Left colon (tissue), 2 donors: ENCODE measurements around the gene MST1R. TPM values are rescaled to one million over a fixed set of nuclear protein-coding genes. Genes with fewer than 3 reads are reported as not detected.
"Not testable (repeated sequence)": the region's sequence is repeated elsewhere in the genome, so short reads cannot be mapped to it uniquely, and the experiment has no call there.

ENCODE experiments used
- ATAC-seq: fragments of 200-7000 bp; cut with Tn5 transposase; one replicate; pipeline ENCODE4 v1.9.1; 2020; ENCODE audit warnings: mild to moderate bottlenecking, moderate library complexity
- DNase-seq, 2 donors: peaks; one replicate each; pipeline ENCODE4 v3.0.0-alpha.2; 2020
- intact Hi-C, 2 donors: fragments of 100-400 bp; cut with DNase I in 1 of 2; cut with micrococcal nuclease in 1 of 2; formaldehyde crosslinking; loops; one replicate each; pipeline versions ENCODE4 v1.11.2 to v1.14.0; 2022; cut with DNase I, micrococcal nuclease
- long read RNA-seq: library from polyadenylated mRNA; unstranded; transcript quantifications from one replicate; pipeline ENCODE4 v2.0.0, GENCODE V29; 2021
- total RNA-seq, 2 donors: library from RNA; stranded (reverse); fragmentation: NEBNext Ultra II Directional; extraction: Animal tissue kit (Norgen Biotek cat#: 25700); gene quantifications; one replicate each; pipeline ENCODE4 v1.2.1, GENCODE V29; 2021
- donor health status: DM: no; HTN: no; CAD: no.
- donor health status: DM: yes; HTN: yes; CAD: no.

MST1R gene
- 100 to 1,000 TPM; 124 to 145 TPM for total RNA-seq
- long read RNA-seq, full-length matches to known transcripts, result 9 of 96 reads
- long read RNA-seq, partial matches to known transcripts, result 48 of 96 reads
- long read RNA-seq, other reads (novel, unspliced or antisense), result 39 of 96 reads

DNA sequence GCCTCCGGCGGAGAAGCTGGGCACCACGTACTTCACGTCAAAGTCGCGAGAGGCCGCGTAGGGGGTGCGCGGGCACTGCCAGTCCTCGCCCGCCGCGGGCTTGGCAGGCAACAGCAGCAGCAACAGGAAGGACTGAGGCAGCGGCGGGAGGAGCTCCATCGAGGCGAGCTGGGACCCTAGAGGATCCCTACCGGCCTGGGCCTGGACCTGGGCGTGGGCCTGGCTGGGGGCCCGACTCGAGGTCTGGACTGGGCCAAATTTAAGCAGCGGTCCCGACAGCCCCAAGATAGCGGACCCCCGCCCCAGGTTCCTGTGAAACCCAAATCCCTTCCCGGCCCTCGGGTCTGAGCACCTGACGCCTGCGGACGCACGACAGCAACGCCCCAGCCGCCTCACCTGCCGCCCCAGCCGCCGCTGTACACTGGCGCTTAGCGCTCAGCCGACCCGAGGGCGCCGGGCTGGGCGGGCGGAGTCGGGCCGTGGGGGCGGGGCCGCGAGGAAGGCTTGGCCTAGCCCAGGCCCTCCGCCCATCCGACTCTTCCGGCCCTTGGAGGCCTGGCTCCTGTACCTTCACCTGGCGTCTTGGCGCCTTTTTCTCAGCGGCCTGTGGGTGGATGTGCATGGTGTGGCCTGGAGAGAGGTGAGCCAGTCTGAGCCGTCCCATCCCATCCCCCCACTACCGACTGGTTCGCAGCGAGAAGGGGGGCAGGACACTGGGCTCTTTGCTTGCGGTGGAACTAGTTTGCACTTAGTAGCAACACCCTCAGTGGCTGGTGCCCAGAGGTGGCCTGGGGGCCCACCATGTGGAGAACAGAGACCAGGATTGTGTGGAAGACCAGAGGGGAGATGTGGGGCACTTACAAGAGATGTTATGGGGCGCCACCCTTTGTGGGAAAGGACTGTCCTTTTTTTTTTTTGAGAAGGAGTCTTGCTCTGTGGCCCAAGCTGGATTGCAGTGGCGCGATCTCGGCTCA is at the start of gene MST1R:
TSS of gene MST1R (minus strand) at position 423 of the 974 bp plus-strand sequence. CDS start at position 159, 264 bp downstream.
- DNase-seq (peak; percentile 94 to 95), ATAC-seq (peak; percentile 72)
- intact Hi-C loops, result loop anchor here in 1 of 2 donors (10.0 kb wide), 1 partner anchor 99 kb away; the partner anchor contains the start of gene INKA1

DNA sequence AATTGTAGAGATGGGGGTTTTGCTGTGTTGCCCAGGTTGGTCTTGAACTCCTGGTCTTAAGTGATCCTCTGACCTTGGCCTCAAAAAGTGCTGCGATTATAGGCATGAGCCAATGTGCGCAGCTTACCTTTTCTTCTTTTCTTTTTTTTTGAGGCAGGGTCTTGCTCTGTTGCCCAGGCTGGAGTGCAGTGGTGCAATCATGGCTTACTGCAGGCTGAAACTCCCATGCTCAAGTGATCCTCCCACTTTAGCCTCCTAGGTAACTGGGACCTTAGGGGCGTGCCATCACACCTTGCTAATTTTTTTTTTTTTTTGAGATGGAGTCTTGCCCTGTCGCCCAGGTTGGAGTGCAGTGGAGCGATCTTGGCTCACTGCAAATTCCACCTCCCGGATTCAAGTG is 49.3 kb upstream of the MST1R start:
- ATAC-seq (no peak), DNase-seq (no peak)
- intact Hi-C loops, result no loop called here

DNA sequence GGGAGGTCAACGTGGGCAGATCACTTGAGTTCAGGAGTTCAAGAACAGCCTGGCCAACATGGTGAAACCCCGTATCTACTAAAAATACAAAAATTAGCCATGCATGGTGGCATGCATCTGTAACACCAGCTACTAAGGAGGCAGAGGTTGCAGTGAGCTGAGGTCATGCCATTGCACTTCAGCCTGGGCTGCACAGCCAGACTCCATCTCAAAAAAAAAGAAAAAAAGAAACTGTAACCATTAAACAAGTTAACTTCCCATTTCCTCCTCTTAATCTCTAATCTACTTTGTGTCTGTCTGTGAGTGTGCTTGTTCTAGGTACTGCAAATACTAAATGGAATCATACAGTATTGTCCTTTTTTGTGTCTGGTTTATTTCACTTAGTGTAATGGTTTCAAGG is 39.0 kb upstream of the MST1R start:
- no peak for DNase-seq
- intact Hi-C loops, result no loop called here
- no peak for ATAC-seq

DNA sequence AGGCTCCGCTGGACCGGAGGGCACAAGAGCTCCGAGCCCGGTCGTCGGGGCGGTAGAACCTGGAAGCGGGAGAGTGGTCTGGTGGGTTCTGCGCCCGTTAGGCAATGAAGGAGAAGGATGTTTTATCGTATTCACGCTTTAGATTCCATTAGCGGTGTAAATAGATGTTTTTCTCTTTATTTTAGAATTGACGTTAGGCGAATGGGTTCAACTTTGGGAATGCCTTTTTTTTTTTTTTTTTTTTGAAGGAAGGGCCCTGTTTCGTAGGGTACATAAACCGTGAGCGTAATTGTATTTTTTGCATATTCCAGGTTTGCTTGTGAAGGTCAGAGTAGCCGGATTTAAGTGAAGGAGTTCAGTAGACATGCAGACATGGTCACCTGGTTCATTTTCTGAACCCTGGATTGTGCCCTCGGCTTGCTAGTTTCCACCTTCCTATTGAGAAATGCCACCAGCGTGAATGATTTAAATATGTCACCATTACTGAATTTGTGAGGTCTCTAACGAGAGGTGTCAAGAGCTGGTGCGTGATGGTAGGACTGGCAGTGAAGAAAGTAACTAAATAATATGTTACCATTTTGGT is 37.1 kb upstream of the MST1R start:
- ATAC-seq (no peak), DNase-seq (no peak)
- intact Hi-C loops, result no loop called here

DNA sequence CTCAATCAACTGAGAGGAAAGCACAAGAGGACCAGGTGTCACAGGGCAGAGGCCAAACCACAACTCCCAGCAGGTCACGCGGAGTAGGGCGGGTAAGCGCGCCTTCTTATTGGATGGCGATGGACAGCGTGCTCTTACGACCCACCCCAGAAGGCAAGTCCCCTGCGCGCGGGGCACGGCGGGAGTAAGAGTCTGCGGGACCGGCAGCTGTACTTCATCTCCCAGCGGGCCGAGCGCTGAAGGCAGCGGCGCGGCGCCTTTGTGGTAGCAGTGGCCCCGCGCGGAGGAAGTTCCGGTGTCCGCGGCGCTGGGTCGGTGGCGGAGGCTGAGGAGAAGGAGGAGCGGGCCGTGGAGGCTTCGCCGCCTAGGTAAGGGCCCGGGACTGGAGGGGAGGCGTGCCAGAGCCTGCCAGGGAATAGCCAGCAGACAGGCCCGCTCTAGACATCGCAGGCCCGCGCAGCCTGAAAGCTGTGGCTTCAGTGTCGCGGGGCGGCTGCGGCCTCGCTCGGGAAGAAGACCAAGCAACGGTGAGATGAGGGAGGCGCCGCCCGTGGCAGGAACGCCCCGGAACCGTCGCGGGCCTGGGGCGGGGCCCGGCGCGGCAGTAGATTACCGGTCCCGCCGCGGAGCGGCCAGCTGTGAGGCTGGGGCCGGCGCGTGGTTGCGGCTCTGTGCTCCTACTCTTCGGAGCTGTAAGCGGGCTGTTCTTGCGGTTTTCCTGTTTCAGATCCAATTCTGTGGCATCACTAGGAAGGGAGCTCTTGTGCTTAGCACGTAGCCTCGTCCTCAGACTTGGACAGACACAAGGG is 36.4 kb upstream of the MST1R start, which contains the start of gene RBM6:
TSS of gene RBM6 (plus strand) at position 293 of the 809 bp plus-strand sequence. CDS start 22,492 bp downstream, outside the sequence.
- intact Hi-C loops, result no loop called here
- peak; percentile 96 for ATAC-seq
- peak; percentile 97 to 98 for DNase-seq

DNA sequence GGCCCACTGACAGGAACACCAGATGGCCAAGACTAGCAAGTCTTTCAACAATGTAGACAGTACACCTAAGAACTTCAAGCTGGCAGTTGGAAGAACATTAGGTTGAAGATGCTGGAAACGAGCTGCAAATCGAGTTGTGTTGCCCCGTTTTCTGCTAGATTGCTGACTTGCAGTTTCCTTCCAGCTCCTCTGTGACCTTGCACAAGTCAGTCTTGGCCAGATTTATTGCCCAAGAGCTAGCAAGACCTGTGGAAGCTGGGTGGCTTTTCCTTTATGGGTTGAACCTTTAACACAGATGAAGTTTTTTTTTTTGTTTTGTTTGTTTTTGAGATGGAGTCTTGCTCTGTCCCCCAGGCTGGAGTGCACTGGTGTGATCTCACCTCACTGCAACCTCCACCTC is 33.4 kb upstream of the MST1R start:
- ATAC-seq, result no peak
- intact Hi-C loops, result no loop called here
- DNase-seq, result no peak

DNA sequence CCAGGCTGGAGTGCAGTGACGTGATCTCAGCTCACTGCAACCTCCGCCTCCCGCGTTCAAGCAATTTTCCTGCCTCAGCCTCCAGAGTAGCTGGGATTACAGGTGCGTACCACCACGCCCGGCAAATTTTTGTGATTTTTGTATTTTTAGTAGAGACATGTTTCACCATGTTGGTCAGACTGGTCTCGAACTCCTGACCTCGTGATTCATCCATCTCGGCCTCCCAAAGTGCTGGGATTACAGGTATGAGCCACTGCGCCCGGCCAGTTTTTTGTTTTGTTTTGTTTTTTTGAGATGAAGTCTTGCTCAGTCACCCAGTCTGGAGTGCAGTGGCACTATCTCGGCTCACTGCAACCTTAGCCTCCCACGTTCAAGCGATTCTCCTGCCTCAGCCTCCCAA is 28.6 kb upstream of the MST1R start:
- ATAC-seq, intact Hi-C loops, DNase-seq: not testable (repeated sequence)

DNA sequence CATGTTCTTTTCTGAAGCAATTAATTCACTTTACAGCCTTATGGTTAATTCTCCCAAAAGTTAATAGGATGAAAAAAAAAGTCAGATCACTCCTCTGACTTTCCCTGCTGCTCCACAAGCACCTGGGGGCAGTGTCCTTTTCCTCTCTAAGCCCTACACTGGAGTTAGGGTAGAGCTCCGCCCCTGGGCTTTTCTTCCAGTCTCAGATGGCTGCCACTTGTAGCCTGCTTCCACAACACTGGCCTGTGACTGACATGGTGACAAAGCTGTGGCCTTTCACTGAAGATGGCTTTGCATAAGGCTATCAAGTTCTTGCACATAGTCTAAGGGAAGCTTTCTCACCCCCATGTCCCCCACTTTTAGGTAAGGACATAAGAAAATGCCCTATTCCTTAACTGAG is 27.2 kb upstream of the MST1R start:
- intact Hi-C loops, result no loop called here
- ATAC-seq (peak; percentile 17), DNase-seq (peak; percentile 37 to 43)

DNA sequence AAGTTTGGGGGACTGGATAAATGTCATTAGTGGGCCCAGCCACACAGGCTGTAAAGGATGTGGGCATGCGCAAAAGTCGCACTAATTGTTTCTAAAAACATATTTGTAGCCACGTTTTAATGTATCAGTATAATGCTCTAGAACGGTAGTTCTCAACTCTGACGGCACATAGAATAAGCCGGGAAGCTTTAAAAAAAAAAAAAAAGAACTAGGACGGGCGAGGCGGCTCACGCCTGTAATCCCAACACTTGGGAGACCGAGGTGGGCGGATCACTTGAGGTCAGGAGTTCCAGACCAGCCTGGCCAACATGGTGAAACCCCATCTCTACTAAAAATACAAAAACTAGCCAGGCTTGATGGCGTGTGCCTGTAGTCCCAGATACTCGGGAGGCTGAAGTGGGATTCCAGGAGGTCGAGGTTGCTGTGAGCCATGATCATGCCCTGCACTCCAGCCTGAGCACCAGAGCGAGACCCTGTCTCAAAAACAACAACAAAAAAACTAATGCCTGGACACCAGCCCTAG is 26.6 kb upstream of the MST1R start:
- ATAC-seq (peak; percentile 36), DNase-seq (no peak)
- intact Hi-C loops, result no loop called here

DNA sequence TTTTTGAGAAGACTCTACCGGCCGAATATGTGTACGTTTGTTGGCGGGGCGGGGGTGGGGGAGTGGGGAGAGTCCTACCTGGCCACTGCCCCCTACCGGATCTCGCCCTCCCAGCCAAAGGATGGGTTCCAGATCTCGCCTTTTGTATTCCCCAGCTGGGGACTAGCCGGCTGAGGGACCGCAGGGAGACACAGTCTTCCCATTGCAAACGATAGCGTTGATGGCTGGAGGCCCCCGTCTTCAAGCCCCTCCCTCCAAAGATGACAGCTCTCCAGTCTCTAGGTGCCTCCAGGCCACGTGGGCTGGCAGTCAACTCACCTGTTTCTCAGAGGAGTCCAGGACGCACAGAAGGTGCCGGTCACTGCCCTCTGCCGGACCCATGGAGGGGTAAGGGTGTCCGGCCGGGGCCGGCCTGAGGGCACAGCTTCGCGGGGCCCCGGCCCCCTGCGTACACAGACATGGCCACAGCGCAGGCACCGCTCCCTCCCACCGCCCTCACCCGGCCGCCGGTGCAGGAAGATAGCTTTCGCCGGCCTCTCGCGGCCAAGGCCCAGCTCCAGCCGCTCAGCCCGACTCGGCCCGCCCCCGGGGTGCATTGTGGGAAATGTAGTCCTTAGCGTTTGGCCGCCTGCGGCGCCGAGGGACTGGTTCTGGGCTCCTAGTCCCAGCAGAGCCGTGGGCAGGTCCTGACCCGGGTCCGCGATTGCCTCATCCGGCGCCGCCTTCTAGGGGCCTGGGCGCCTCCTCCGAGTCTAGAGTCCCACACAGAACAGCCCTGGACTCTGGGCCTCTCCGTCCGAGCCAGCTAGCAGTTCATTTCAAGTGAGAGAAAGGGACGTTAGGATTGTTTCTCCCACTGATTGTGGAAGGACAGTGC is 25.9 kb upstream of the MST1R start, which contains the start of gene MON1A:
TSS of gene MON1A (minus strand) at position 521 of the 877 bp plus-strand sequence. CDS start 16,465 bp downstream, outside the sequence.
- peak; percentile 93 for ATAC-seq
- peak; percentile 96 to 97 for DNase-seq
- intact Hi-C loops, result no loop called here

DNA sequence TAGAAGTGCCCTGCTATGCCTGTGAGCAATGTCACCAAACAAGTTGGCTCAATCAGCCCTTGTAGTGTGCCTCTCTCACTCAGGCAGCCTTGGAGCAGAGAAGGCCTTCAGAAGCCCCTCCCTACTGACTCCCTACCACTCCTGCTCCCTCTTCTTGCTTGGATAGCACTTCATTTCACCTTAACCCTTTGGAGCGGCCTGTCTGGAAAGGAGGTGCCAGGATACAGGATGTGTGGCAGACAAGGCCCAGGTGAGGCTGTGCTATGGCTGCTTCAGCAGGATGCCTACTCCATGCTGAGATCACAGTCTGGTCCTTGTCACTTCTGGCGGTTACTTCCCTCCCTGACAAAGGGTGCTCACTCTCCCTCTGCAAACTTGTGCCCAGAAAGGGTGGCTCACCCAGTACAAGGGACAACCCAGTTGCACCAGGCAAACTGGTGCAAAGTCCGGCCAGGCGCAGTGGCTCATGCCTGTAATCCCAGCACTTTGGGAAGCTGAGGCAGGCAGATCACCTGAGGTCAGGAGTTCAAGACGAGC is 24.9 kb upstream of the MST1R start:
- DNase-seq, result peak; percentile 23 to 35
- ATAC-seq, result peak; percentile 32
- intact Hi-C loops, result no loop called here

DNA sequence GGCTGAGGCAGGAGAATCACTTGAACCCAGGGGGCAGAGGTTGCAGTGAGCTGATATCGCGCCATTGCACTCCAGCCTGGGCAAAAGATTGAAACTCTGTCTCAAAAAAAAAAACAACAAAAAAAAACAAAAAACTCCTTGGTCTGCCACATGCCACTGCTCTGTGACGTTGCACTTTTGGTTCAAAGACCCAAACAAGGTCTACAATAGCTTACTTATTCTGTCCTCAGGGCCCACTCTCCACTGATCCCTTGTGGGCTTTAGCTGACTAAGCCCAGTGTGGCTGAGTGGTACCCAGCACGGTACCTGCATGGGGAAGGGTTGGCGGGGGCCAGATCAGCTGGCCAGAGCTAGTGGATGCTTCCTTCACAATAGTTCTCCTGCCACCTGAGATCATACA is 24.1 kb upstream of the MST1R start:
- ATAC-seq (no peak), DNase-seq (no peak)
- intact Hi-C loops, result no loop called here

DNA sequence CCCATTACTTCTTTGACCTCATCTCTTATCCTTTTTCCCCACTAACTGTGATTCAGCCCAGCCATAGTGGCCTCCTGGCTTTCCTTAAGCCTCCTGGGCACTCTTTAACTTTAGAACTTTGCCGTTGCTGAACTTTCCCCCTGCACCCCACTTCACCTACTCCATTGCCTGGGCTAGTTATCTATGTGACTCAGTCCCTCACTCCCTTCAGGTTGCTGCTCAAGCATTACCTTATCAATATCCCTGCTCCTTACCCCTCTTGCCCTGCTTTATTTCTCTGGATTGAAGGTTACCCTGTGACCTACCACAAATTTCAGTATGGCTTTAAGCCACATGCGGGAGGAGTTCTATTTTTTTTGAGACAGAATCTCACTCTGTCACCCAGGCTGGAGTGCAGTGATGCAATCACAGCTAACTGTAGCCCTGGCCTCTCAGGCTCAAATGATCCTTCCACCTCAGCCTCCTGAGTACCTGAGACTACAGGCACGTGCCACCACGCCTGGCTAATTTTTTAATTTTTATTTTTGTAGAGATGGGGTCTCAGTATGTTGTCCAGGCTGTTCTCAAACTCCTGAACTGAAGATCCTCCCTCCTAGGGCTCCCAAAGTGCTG is 22.6 kb upstream of the MST1R start:
- intact Hi-C loops, result no loop called here
- no peak for DNase-seq
- no peak for ATAC-seq

DNA sequence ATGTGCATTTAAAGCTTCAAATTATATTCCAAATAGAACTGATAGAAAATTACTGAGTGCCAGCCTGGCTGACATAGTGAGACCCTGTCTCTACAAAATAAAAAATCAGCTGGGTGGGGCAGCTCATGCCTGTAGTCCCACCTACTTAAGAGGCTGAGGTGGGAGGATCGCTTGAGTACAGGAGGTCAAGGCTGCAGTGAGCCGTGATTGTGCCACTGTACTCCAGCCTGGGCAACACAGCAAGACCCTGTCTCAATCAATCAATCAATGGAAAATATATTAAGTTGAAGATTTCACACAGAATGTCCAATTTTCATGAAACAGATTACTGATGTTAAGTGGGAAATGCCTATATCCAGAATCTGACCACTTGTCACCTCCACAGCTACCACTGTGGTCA is 21.8 kb upstream of the MST1R start:
- no peak for DNase-seq
- intact Hi-C loops, result no loop called here

DNA sequence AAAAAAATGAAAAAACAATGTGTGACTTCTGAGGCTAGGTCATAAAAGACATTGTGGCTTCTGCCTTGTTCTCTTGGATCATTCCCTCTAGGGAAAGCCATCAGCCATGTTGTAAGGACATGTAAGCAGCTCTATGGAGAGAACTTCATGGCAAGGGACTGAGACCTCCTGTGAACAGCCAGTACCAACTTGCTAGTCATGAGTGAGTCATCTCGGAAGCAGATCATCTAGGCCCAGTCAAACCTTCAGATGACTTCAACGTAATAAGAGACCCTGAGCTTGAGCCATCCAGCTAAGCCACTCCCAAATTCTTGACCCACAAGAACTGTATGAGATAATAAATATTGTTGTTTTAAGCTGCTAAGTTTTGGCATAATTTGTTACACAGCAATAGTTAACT is 21.0 kb upstream of the MST1R start:
- DNase-seq (no peak), ATAC-seq (no peak)
- intact Hi-C loops, result no loop called here

More for the DNA sequence above, 21.8 kb upstream of the MST1R start:
- no peak for ATAC-seq

DNA sequence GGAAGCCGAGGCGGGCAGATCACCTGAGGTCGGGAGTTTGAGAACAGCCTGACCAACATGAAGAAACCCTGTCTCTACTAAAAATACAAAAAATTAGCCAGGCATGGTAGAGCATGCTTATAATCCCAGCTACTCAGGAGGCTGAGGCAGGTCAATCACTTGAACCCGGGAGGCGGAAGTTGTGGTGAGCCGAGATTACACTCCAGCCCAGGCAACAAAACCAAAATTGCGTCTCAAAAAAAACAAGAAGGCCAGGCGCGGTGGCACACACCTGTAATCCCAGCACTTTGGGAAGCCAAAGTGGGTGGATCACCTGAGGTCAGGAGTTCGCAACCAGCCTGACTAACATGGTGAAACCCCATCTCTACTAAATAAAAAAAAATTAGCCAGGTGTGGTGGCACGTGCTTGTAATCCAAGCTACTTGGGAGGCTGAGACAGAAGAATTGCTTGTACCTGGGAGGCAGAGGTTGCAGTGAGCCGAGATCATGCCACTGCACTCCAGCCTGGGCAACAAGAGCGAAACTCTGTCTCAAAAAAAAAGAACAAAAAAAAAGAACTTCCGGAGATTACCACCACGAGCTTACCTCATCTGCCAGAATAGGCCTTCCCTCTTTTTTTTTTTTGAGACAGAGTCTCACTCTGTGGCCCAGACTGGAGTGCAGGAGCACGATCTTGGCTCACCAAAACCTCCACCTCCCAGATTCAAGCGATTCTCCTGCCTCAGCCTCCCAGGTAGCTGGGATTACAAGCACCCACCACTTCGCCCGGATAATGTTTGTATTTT is 14.3 kb upstream of the MST1R start:
- intact Hi-C loops, ATAC-seq, DNase-seq: not testable (repeated sequence)
